ENCODE data around the gene ZNF573. TPM values are rescaled to one million over a fixed set of nuclear protein-coding genes. Genes with fewer than 3 reads are reported as not detected.

The ZNF573 gene
- total and polyA plus RNA-seq, 4 donors = 0.42 to 5.0 (median 4.2) TPM

DNA sequence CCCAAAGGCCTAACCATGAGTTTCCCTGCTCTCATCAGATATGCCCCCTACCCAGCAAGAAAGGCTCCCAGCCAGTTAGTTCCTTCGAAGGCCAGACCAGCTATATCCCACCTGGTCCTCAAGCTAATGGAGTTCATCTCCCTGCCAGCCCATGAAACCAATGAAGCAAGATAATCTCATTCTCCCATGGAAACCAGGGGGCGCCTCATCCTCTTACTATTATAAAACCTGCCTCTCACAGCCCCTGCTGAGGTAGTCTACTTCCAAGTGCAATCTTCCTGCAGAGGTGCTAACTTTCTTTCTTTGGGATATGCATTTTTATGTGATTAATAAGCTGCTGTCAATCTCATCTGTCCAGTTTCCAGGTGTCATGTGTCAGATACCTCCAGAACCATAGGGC is 34.0 kb upstream of the ZNF573 start:
- no peak overlapping the region for H3K9ac ChIP-seq (ENCODE audit: low read depth in 1 of 2, low read length in 2 of 2)
- peaks cover 16 to 37% (median 19%) of the 10 kb centered on the region in 4 donors for H3K9me3 ChIP-seq (ENCODE audit: control insufficient read depth in 4 of 4, low read length in 3 of 4)
- peak overlapping the region in 1 of 3 donors; percentile 23 for H3K4me3 ChIP-seq (ENCODE audit: low read depth in 1 of 3, low read length in 3 of 3)
- no peak for DNase-seq (ENCODE audit: low spot score)
- WGBS = 76% methylated on average over 2 of the region's 2 CpGs
- H3K36me3 ChIP-seq (ENCODE audit: control insufficient read depth in 4 of 4, insufficient read depth in 3 of 4, low read depth in 1 of 4, low read length in 3 of 4) = no peaks in the 10 kb centered on the region
- TF ChIP-seq YY1 (IDR thresholded peaks at IDR 0.05) (no peak), RAD21 (IDR thresholded peaks at IDR 0.05) (no peak)
- H3K4me1 ChIP-seq (ENCODE audit: control insufficient read depth in 4 of 4, insufficient read depth in 4 of 4, low read length in 3 of 4) = no peaks in the 10 kb centered on the region
- peaks cover 0 to 3% (median 0%) of the 10 kb centered on the region in 4 donors for H3K27me3 ChIP-seq (ENCODE audit: control insufficient read depth in 4 of 4, insufficient read depth in 4 of 4, low read length in 3 of 4)
- H3K27ac ChIP-seq (ENCODE audit: low read depth in 1 of 2, low read length in 2 of 2) = no peak overlapping the region

DNA sequence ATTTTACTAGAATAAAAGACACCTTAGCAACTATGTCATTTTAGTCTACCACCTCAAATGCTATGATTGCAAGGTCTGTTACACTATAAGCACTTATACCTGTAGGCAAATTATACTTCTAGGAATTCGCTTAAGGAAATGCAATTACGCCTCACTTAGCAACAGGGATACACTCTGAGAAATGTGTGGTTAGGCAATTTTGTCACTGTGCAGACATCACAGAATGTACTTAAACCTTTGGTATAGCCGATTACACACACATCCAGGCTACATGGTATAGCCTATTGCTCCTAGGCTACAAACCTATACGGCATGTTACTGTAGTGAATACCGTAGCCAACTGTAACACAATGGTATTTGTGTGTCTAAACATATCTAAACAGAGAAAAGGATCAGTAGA is 30.0 kb upstream of the ZNF573 start:
- WGBS = 93% methylated on average over 5 of the region's 5 CpGs

More for the DNA sequence above, 30.0 kb upstream of the ZNF573 start:
- Histone ChIP-seq H3K36me3 (ENCODE audit: control insufficient read depth in 4 of 4, insufficient read depth in 3 of 4, low read depth in 1 of 4, low read length in 3 of 4) (peaks cover 0 to 9% (median 0%) of the 10 kb centered on the region in 4 donors), H3K27me3 (ENCODE audit: control insufficient read depth in 4 of 4, insufficient read depth in 4 of 4, low read length in 3 of 4) (no peaks in the 10 kb centered on the region), H3K27ac (ENCODE audit: low read depth in 1 of 2, low read length in 2 of 2) (no peak overlapping the region), H3K9me3 (ENCODE audit: control insufficient read depth in 4 of 4, low read length in 3 of 4) (peaks cover 19 to 45% (median 25%) of the 10 kb centered on the region in 4 donors), H3K4me1 (ENCODE audit: control insufficient read depth in 4 of 4, insufficient read depth in 4 of 4, low read length in 3 of 4) (no peaks in the 10 kb centered on the region), H3K9ac (ENCODE audit: low read depth in 1 of 2, low read length in 2 of 2) (no peak overlapping the region), H3K4me3 (ENCODE audit: low read depth in 1 of 3, low read length in 3 of 3) (no peak overlapping the region)
- no peak for DNase-seq (ENCODE audit: low spot score)
- TF ChIP-seq GABPA (IDR thresholded peaks at IDR 0.05 in 1 of 2, conservative IDR thresholded peaks at IDR 0.05 in 1 of 2) (no peak), FOXA1 (IDR thresholded peaks at IDR 0.05) (no peak), YY1 (IDR thresholded peaks at IDR 0.05) (no peak), HNF4A (conservative IDR thresholded peaks at IDR 0.05) (no peak), NR2F2 (IDR thresholded peaks at IDR 0.05) (no peak), RXRA (IDR thresholded peaks at IDR 0.05) (no peak), FOXA2 (IDR thresholded peaks at IDR 0.05) (no peak), EGR1 (IDR thresholded peaks at IDR 0.05; ENCODE audit: low read depth in 2 of 2) (no peak), SP1 (IDR thresholded peaks at IDR 0.05) (no peak), JUND (IDR thresholded peaks at IDR 0.05) (no peak), RAD21 (IDR thresholded peaks at IDR 0.05) (no peak)
- TF ChIP-seq, protein P1, sequence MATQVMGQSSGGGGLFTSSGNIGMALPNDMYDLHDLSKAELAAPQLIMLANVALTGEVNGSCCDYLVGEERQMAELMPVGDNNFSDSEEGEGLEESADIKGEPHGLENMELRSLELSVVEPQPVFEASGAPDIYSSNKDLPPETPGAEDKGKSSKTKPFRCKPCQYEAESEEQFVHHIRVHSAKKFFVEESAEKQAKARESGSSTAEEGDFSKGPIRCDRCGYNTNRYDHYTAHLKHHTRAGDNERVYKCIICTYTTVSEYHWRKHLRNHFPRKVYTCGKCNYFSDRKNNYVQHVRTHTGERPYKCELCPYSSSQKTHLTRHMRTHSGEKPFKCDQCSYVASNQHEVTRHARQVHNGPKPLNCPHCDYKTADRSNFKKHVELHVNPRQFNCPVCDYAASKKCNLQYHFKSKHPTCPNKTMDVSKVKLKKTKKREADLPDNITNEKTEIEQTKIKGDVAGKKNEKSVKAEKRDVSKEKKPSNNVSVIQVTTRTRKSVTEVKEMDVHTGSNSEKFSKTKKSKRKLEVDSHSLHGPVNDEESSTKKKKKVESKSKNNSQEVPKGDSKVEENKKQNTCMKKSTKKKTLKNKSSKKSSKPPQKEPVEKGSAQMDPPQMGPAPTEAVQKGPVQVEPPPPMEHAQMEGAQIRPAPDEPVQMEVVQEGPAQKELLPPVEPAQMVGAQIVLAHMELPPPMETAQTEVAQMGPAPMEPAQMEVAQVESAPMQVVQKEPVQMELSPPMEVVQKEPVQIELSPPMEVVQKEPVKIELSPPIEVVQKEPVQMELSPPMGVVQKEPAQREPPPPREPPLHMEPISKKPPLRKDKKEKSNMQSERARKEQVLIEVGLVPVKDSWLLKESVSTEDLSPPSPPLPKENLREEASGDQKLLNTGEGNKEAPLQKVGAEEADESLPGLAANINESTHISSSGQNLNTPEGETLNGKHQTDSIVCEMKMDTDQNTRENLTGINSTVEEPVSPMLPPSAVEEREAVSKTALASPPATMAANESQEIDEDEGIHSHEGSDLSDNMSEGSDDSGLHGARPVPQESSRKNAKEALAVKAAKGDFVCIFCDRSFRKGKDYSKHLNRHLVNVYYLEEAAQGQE (IDR thresholded peaks at IDR 0.05) = no peak
- TF ChIP-seq, protein P2, sequence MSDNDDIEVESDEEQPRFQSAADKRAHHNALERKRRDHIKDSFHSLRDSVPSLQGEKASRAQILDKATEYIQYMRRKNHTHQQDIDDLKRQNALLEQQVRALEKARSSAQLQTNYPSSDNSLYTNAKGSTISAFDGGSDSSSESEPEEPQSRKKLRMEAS (IDR thresholded peaks at IDR 0.05) = no peak
- TF ChIP-seq, protein P3, sequence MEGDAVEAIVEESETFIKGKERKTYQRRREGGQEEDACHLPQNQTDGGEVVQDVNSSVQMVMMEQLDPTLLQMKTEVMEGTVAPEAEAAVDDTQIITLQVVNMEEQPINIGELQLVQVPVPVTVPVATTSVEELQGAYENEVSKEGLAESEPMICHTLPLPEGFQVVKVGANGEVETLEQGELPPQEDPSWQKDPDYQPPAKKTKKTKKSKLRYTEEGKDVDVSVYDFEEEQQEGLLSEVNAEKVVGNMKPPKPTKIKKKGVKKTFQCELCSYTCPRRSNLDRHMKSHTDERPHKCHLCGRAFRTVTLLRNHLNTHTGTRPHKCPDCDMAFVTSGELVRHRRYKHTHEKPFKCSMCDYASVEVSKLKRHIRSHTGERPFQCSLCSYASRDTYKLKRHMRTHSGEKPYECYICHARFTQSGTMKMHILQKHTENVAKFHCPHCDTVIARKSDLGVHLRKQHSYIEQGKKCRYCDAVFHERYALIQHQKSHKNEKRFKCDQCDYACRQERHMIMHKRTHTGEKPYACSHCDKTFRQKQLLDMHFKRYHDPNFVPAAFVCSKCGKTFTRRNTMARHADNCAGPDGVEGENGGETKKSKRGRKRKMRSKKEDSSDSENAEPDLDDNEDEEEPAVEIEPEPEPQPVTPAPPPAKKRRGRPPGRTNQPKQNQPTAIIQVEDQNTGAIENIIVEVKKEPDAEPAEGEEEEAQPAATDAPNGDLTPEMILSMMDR (IDR thresholded peaks at IDR 0.05; ENCODE audit: low read depth, low read length, missing input control) = no peak
- TF ChIP-seq, protein P4, sequence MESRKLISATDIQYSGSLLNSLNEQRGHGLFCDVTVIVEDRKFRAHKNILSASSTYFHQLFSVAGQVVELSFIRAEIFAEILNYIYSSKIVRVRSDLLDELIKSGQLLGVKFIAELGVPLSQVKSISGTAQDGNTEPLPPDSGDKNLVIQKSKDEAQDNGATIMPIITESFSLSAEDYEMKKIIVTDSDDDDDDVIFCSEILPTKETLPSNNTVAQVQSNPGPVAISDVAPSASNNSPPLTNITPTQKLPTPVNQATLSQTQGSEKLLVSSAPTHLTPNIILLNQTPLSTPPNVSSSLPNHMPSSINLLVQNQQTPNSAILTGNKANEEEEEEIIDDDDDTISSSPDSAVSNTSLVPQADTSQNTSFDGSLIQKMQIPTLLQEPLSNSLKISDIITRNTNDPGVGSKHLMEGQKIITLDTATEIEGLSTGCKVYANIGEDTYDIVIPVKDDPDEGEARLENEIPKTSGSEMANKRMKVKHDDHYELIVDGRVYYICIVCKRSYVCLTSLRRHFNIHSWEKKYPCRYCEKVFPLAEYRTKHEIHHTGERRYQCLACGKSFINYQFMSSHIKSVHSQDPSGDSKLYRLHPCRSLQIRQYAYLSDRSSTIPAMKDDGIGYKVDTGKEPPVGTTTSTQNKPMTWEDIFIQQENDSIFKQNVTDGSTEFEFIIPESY (IDR thresholded peaks at IDR 0.05) = no peak
